ENCODE measurements around the gene SLC2A1.
A peak's percentile ranks its signal among the peaks of the same experiment; 100 is the strongest.

The SLC2A1 gene

DNA sequence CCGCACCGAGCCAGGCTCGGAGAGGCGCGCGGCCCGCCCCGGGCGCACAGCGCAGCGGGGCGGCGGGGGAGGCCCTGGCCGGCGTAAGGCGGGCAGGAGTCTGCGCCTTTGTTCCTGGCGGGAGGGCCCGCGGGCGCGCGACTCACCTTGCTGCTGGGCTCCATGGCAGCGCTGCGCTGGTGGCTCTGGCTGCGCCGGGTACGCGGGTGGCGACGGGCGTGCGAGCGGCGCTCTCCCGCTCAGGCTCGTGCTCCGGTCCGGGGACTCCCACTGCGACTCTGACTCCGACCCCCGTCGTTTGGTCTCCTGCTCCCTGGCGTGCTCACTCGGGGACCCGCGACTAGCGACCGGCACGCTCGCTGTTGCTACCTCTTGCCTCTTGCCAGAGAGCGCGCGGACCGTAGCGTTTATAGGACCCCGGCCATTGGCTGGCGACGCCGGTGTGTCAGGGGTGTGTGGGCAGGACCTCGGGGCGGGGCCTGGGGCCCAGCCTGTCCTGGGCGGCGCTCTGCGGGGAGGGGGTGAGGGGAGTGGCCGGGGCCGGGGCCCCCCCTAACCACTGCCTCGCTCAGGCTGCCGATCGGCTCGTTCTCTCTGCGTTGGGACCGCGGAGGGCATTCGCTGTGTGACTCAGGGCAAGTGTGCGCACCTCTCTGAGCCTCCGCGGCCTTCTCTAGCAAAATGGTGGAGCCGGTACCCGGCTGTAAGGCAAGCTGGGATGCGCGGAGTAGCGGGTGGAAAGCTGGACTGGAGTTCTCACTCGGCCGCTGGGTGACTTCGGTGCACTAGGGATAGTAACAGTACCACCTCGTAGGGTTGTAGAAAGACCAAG is at the start of gene SLC2A1:
TSS of gene SLC2A1 (minus strand) at position 381 of the 832 bp plus-strand sequence. CDS start at position 164, 217 bp downstream.
- DNase-seq = peak; percentile 95

DNA sequence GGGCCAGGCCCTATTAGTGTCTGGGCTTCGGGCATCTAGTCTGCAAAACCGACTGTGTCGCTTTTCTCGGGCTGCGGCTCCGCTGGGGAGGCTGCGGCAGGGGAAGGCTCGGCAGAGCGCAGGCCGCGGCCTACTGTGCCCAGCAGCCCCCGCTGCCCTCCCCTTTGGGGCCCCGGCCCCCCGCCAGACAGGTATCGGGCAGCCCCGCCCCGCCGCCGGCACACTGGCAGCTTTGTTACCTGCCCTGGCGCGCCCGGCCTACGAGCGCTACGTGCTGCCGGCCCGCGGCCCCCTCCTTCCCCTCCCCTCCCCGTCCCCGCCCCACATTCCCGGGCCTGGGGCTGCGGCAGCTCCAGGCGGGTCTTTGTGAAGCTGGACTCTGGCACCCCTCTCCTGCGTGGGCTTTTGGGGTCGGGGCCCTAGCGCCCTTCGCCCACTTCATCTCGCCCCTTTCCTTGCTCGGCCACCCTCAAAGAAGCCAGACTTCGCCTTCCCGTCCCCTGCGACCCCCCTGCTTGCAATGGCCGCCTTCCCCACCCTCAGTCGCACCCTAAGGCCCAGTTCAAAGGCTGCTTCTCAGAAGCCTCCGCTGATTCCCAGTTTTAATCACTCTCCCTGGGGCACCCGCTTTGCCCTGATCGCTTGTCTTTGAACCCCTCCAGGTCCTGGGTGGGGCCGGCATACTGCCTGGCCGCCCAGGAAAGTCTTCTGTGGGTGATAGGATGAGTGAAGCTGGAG is 48.9 kb upstream of the SLC2A1 start:
- DNase-seq = no peak

DNA sequence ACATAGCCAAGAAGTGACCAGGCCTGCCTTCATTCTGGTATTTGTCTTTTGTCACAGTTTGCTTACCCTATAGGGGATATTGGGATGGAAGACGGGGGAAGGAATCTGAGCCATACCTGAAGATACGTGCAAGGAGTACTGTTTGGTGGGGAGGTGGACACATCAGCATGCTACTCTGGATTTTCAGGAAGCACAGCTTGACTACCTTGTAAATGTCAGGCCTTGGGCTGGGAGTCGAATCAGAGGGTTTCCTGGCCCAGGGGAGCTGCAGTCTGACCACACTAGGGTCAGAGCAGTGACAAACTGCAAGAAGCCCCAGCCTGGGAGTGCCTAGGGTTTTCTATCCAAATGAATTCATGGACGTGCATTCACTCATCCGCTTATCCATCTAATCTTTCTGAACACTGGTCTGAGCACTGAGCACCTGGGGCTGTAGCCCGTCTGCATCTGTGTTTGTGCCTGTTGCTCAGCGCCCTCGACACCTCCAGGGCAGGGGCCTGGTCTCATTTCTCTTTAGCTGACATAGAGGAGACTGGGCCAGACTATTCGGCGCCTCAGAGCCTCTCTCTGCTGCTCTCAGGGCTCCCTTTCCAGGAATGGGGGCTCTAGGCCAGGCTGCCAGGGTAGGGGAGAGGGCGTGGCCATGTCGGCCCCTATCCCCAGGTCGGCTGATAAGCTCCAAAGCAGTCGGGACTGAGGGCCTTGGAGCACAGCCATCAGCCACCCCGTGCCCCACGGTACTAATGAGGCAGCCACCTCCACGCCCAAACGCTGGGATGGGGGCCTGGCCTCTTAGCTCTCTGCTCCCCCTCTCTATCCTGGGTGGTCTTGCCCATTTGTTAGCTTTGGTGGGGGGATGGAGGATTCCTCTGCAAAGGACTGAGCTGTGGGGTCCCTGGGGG is 47.0 kb upstream of the SLC2A1 start:
- DNase-seq = no peak

DNA sequence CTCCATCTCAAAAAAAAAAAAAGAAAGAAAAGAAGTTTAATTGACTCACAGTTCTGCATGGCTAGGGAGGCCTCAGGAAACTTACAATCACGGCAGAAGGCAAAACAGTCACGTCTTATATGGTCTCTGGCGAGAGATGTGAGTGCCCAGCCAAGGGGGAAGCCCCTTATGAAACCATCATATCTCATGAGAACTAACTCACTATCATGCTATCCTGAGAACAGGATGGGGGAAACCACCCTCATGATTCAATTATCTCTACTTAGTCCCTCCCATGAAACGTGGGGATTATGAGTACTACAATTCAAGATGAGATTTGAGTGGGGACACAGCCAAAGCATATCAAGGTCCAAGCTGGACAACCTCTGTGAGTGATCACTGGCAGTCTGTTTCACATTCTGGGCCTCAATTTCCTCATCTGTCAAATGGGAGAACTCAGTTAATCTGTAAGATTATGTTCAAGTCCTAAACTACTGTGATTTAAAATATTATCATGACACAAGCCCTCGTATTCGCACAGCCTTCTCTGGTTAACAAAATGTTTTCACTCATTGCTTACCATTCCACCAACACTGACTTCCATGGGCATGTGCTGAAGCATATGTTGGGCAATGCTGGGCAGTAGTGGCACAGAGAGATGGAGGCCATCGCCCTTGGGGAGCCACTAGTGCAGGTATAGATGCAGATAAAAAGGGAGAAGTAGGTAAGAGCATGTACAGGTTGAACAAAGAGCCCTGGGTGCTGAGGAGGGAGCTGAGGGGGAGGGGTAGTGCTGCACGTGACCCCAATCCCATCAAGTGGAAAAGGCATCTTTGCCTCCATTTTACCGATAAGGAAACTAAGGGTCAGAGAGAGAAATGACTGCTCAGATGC is 46.2 kb upstream of the SLC2A1 start:
- no peak for DNase-seq

DNA sequence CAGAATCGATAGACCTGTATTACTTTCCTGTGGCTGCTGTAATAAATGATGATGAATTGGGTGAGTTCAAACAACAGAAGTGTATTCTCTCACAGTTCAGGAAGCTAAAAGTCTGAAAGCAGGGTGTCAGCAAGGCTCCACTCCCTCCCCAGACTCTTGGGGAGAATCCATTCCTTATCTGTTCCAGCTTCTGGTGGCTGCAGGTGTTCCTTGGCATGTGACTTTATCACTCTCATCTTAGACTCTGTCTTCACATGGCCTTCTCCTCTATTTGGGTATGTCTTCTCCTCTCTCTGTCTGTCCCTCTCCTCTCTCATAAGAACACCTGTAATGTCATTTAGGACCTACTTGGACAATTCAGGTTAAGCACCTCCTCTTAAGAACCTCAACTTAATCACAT is 44.1 kb upstream of the SLC2A1 start:
- DNase-seq = no peak

DNA sequence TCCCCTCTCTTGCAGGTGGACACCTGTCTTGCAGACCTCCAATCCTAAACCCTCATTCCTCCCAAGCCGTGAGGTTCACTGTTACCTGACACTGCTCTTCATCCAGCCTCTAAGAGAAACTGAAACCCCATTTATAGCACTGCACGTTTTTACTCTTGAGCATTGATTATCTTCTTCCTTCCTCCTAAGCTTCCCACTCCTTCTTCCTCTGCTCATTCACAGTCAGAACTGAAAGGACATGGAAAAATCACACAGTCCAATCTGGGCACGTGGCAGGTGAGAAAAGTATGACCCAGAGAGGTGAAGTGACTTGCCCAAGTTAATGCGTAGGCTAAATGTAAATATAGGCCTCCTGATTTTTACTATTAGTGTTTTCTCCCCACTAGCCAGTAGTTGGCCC is 43.4 kb upstream of the SLC2A1 start:
- no peak for DNase-seq

DNA sequence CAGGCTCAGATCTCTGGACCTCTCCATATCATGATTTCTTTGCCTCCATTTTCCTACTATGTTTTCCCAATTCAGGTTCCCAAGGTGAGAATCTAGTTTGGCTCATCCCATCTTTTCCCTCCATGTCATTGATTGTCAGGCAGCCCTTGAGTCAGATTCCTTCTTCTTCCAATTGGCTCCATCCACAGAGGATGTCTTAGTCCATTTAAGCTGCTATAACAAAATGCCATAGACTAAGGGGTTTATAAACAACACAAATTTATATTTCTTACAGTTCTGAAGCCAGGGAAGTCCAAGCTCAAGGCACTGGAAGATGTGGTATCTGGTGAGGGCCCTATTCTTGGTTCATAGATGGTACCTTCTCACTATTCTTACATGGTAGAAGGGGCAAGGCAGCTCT is 42.8 kb upstream of the SLC2A1 start:
- no peak for DNase-seq

DNA sequence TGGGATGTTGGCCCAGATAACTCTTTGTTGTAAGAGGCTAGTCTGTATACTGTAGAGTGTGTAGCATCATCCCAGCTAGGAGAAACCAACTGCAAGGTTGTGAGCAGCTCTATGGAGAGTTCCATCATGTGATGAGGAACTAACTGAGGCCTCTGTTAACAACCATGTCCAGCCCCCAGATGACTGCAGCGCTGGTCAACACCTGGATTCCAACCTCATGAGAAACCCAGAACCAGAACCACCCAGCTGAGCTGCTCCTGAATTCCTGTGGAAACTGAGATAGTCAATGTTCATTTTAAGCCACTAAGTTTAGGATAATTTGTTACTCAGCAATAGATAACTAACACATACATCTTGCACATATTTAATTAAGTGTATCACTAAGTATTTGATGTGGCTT is 41.6 kb upstream of the SLC2A1 start:
- no peak for DNase-seq

DNA sequence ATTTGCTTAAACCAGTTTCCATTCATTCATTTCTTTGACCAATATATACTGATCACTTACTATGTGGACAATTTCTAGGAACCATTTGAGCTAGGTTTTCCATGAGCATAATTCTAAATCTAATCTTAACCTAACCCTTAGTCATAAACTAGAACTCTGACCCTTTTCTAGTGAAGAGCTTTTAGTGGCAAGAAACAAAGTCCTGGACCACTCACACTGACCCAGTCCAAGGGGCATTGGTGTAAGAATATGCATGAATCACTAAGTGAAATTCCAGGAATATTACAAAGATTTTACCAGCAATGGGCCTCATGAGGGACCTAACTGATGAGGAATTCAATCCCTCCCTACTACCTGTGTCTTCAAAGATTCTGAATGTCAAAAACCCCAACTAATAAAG is 40.6 kb upstream of the SLC2A1 start:
- DNase-seq = no peak

DNA sequence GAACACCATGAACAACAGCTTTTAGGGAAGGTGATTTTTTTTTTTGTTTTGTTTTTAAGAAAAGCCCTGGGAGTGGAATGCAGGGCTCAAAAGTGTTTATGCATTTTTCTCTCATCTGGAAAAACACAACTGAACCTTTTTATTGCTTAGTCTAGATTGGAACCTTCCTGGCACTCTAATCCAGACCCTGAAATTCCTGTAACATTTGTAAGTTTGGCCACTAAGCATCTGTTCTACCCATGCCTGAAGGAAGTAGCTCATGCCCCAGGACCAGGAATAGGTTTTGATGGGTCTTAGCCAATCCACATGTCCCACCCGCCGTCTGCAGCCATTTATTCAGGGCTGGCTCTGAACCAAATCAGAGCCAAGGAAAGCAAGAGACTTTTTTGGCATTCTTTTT is 39.7 kb upstream of the SLC2A1 start:
- DNase-seq = no peak

DNA sequence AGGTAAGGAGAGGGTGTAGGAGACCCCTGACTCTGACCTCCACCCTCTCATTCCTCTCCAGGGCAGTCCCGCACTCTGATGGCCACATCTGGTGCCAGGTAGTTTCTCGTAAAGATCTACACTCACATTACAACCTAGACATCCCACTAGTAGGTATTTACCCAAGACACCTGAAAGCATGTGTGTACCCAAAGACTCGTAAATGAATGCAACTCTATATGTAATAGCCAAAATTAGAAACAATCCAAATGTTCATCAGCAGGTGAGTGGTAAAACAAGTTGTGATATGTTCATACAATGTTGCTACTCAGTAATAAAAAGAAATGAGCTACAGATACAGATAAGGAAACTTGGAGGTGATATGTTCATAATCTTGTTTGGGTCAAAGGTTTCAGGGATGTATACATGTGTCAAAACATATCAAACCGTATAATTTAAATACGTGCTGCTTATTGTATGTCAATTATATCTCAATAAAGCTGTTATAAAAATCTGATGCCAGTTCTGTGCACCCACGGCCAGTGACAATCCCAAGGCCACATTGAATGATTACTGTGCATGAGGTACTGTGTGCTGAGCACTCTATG is 37.8 kb upstream of the SLC2A1 start:
- no peak for DNase-seq

DNA sequence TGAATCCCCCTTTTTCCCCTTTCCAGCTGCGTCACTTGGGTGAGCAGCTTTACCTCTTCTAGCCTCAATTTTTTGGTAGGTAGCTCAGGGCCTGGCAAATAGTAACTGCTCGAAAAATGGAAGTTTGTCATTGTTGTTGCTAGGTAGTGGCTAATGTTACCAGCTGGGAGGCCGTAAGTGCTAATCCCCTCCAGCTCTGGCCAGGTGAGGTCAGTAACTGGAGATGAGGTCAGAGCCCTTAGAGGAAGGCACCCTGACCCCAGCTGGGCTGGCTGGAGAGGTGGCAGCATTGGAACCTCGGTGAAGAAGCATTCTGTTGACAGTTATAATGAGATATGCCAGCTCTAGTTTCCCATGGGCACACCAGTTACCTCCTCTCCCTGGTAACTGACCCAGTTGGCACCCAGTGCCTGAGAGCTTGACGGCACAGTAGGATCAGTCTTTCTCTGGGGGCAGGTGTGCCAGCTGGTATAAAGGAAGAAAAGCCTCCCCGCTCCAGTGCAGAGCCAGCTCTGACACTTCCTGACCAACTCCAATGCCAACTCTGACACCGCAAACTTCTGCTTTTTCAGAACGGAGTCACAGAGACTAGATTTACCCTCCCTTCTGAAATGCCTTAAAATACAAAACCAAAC is 35.0 kb upstream of the SLC2A1 start:
- no peak for DNase-seq

DNA sequence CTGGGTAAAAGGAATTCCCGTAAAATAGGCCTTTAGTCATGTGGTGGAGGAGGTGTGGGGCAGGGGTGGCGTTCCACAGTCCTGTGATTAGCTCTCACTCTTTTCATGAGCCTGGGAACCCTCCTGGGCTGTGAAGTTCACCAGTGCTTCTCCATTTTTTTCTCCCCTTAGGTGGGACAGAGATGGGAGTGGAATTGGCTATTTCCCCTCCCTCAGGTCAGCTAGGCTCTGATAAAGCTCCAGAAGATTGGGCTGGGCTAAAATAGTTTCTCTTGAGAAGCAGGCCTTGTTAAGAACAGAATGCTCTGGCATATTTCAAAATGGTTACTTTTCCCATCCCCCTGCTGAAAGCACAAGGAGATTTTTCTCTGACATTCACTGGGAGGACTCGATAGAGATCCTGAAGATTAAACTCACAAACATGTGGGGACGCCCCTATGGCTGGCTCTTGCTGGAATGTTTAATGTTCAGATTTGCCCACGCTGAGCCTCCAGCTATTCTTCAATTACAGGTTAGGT is 33.4 kb upstream of the SLC2A1 start:
- no peak for DNase-seq

DNA sequence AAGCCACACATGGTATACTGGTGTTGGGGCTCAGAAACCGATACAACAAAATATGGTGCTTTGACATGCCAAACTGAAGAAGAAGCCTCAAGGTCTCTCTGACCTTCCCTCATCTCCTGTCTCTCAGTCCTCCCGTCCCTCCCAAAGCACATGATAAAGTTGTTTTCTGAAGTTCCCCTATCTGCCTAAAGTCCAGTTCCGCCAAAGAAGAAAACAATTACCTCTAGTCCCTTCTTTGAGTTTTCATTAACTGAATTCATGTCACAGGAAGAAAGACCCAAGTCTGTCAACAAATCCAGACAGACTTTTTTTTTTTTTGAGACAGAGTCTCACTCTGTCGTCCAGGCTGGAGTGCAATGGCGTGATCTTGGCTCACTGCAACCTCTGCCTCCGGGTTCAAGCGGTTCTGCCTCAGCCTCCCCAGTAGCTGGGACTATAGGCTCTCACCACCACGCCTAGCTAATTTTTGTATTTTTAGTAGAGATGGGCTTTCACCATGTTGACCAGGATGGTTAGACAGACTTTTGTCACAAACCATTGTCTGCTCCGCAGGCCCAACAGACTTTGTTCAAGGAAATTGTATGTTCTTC is 32.2 kb upstream of the SLC2A1 start:
- no peak for DNase-seq

DNA sequence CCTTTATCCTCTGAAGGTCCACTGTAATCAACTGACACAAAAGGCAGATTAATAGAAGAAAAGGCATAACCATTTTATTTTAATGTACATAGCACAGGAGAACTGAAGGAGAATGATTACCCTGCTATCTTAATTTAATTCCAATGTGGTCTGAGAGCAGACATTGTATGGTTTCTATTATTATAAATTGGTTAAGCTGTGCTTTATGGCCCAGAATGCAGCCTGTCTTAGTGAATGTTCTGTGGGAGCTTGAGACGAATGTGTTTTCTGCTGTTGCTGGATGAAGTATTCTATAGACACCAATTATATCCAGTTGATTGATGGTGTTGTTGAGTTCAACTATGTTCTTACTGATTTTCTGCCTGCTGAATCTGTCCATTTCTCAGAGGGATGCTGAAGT is 25.0 kb upstream of the SLC2A1 start:
- no peak for DNase-seq

DNA sequence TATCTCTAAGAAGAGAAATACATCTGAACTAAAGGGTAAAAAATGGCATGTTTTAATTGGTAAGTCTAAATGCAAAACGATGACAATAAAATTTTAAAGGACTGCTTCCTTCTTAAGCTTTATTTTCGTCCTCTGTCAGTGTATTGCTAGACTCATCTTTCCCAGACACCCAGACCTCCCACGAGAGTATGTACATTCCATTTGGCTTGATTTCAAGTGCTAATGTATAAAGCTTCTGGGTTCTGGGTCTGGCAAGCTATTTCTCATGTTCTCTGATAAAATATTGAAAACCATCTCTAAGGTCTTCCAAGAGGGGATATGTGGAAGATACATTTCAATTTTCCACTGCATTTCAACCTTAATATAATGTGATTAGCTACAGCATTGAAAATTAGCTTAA is 24.6 kb upstream of the SLC2A1 start:
- no peak for DNase-seq

DNA sequence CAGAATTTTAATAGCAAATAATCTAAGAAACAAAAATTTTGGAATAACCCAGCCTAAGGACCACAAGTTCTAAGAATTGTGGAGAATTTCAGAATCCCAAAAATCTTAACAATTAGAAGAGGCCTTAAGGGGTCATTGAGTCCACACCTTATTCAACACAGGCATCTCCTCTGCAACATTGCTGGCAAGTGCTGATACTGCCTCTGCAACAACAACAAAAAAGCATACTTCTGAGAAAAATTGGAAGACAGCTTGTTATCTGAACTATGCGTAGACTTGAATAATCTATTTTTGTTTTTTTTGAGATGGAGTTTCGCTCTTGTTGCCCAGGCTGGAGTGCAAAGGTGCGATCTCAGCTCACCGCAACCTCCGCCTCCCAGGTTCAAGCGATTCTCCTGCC is 24.0 kb upstream of the SLC2A1 start:
- DNase-seq = no peak

DNA sequence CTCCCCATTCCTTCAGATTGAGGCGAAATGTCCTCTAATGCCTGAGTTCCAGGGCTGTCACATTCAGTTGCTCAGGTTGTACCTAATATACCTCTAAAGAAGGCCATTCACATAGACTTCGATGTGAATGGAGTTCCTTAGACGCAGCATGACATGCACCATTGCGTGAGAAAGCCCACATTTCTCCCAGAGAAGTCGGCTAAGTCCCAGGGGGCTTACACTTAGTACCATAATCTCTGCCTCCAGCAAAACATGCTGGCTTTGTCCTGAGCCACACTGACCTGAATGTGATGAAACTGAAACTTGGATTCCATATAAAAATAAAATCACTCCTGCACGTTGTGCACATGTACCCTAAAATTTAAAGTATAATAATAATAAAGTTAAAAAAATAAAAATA is 23.2 kb upstream of the SLC2A1 start:
- no peak for DNase-seq

DNA sequence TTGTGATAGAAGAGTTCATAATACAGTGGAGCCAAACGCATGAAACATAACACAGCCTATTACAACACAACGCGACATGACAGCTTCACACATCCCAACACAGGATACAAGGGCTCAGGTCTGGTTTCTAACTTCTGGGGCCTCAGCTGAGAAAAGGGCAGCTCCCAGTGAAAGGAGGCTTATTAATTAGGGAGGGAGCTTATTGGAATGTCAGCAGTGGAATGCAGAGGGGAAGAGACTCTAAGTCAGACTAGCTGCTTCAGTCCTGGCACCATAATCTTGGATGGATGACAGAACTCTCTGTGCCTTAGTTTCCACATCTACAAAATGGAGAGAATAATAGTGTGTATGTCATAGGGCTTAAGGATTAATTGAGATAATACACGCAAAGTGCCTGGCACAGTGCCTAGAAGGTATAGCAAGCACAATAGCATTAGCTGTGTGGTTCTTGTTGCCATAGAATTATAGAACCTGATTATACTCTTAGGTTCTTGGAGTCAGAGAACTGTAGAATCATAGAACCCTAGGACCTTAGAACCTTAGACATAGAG is 22.7 kb upstream of the SLC2A1 start:
- DNase-seq = no peak

All from NCI-H345 (cell line).